ENCODE data around the gene CFB. TPM values are rescaled to one million over a fixed set of nuclear protein-coding genes. Genes with fewer than 3 reads are reported as not detected.

Gene CFB
- total and polyA plus RNA-seq, 2 of the 13 experiments (the other 11 are each of a cell fraction or from before 2014, with no cell fraction given): 171 to 513 TPM

GRCh38 chr6:31946370-31946885, 533 bp downstream of the CFB start (continued):
- TF ChIP-seq HBP1 (CRISPR knock-in tag; IDR thresholded peaks at IDR 0.05; ENCODE audit: low read depth) (no peak), DPF2 (CRISPR knock-in tag; IDR thresholded peaks at IDR 0.05; ENCODE audit: borderline replicate concordance, low read depth) (0 out of 2 replicates have a peak, but pooled peaks have one; percentile 2), ZNF256 (CRISPR knock-in tag; conservative IDR thresholded peaks at IDR 0.05) (no peak), ZNF75D (CRISPR knock-in tag; IDR thresholded peaks at IDR 0.05; ENCODE audit: borderline replicate concordance) (no peak), MTF1 (CRISPR knock-in tag; IDR thresholded peaks at IDR 0.05) (no peak), ZFX (CRISPR knock-in tag; IDR thresholded peaks at IDR 0.05; ENCODE audit: low read depth) (peak; percentile 56), CAMTA2 (CRISPR knock-in tag; IDR thresholded peaks at IDR 0.05; ENCODE audit: borderline replicate concordance) (no peak), SNAPC2 (CRISPR knock-in tag; IDR thresholded peaks at IDR 0.05) (no peak), POLR2AphosphoS5 (IDR thresholded peaks at IDR 0.05; ENCODE audit: low read depth, low read length) (no peak), ZBTB42 (CRISPR knock-in tag; IDR thresholded peaks at IDR 0.05) (no peak), ARID5B (CRISPR knock-in tag; IDR thresholded peaks at IDR 0.05) (no peak), SP2 (CRISPR knock-in tag; IDR thresholded peaks at IDR 0.05) (no peak; the same call in 1 of the 2 replicates), ZNF18 (CRISPR knock-in tag; IDR thresholded peaks at IDR 0.05; ENCODE audit: insufficient replicate concordance) (no peak), SOX5 (CRISPR knock-in tag; IDR thresholded peaks at IDR 0.05; ENCODE audit: borderline replicate concordance) (no peak), FOXP1 (IDR thresholded peaks at IDR 0.05) (no peak), FOXP1 (CRISPR knock-in tag; IDR thresholded peaks at IDR 0.05) (no peak), MXD4 (CRISPR knock-in tag; IDR thresholded peaks at IDR 0.05) (no peak), ZBTB44 (CRISPR knock-in tag; IDR thresholded peaks at IDR 0.05) (0 out of 2 replicates have a peak, but pooled peaks have one; percentile 9), SSRP1 (CRISPR knock-in tag; IDR thresholded peaks at IDR 0.05) (no peak), MTF2 (CRISPR knock-in tag; IDR thresholded peaks at IDR 0.05; ENCODE audit: borderline replicate concordance) (peak; percentile 83), KDM5B (CRISPR knock-in tag; IDR thresholded peaks at IDR 0.05; ENCODE audit: borderline replicate concordance) (peak; percentile 83; the same call in 1 of the 2 replicates), ELF3 (CRISPR knock-in tag; IDR thresholded peaks at IDR 0.05) (no peak), TBL1XR1 (IDR thresholded peaks at IDR 0.05; ENCODE audit: borderline replicate concordance, low read length, partially characterized antibody) (no peak), ZNF224 (CRISPR knock-in tag; IDR thresholded peaks at IDR 0.05) (0 out of 2 replicates have a peak, but pooled peaks have one; percentile 58)
